T-helper 1 cell treated with Interleukin-12 subunit alpha and Interleukin-12 subunit beta and Interleukin-4 antibody, amounts not matched to agents 30 ng/mL and 1 ng/mL, for 36 hours (primary cell): ENCODE results near the gene TARM1. TPM values are rescaled to one million over a fixed set of nuclear protein-coding genes. Genes with fewer than 3 reads are reported as not detected.

Experiments
- intact Hi-C: fragments of 100-400 bp; cut with micrococcal nuclease; formaldehyde crosslinking; loops from one replicate; pipeline ENCODE4 v1.15.1; 2024
- total RNA-seq: library from RNA; stranded (reverse); gene quantifications from 2 replicates; pipeline ENCODE4 v1.2.3, GENCODE V29; 2022

Gene TARM1
- total RNA-seq, 1 donor from 2014 or later: not detected

GRCh38 chr19:54035215-54036178, 45.7 kb downstream of the TARM1 start:
- intact Hi-C loops: no loop called here

- intact Hi-C loops: loop anchor here (1.0 to 5.0 kb wide), 5 partner anchors 124 to 834 kb away; partner anchors contain the start of gene CACNG7
Observed at GRCh38 chr19:54030895-54031586, 50.1 kb downstream of the TARM1 start.

DNA sequence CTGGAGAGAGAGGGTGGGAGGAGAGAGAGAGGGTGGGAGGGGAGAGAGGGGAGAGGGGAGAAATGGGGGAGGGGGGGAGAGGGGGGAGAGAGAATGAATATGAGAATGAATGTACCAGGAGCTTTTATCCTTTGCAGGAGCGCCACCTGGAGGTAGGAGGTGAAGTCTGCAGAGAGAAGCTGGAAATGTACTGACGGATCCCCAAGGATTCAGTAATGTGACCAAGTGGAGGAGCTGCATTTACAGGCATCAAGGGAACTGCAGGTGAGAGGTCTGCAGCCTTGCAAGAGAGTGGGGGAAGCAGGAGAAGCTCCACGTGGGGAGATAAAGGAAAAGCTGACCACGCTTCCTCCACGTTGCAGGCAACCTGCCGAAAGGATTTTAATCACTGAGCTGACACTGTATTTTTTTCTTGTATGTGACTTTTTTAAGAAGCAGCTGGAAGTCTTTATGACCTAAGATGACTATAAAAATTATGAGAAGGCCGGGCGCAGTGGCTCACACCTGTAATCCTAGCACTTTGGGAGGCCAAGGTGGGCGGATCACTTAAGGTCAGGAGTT, 51.2 kb downstream of the TARM1 start:
- intact Hi-C loops: loop anchor here (1.0 to 10.0 kb wide), 6 partner anchors 123 to 833 kb away; partner anchors contain the start of gene CACNG7

DNA sequence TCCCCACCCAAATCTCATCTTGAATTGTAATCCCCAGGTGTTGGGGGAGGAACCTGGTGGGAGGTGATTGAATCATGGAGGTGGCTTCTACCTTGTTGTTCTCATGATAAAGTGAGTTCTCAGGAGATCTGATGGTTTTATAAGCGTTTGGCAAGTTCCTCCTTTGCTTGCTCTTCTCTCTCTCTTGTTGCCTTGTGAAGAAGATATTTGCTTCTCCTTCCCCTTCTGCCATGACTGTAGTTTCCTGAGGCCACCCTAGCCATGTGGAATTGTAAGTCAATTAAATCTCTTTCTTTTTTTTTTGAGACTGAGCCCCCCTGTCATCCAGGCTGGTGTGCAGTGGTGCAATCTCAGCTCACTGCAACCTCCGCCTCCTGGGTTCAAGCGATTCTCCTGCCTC, 51.9 kb downstream of the TARM1 start:
- intact Hi-C loops: loop anchor here (10.0 kb wide), 1 partner anchor 604 kb away; no protein-coding TSS in a partner anchor

- intact Hi-C loops: loop anchor here (10.0 kb wide), 1 partner anchor 602 kb away; no protein-coding TSS in a partner anchor
Observed at GRCh38 chr19:54026656-54027055, 54.5 kb downstream of the TARM1 start.

DNA sequence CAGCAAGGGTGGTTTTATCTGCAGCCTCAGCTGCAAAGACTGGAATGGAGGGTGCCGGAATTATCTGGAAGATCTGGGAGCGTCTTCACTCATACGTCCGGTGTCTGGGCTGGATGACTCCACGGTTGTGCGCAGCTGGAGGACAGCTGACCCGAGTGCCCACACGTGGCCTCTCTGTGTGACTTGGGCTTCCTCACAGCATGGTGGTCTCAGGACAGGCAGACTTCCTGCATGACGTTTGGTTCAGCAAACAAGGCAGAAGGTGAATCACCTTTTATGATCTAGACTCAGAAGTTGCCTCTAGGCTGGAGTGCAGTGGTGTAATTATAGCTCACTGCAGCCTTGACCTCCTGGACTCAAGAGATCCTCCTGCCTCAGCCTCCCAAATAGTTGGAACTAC, 56.5 kb downstream of the TARM1 start:
- intact Hi-C loops: loop anchor here (1.0 to 10.0 kb wide), 3 partner anchors 182 to 600 kb away; no protein-coding TSS in a partner anchor

GRCh38 chr19:54023191-54023590, 58.0 kb downstream of the TARM1 start:
- intact Hi-C loops: loop anchor here (10.0 kb wide), 1 partner anchor 598 kb away; no protein-coding TSS in a partner anchor

GRCh38 chr19:54021932-54022331, 59.2 kb downstream of the TARM1 start:
- intact Hi-C loops: loop anchor here (10.0 kb wide), 1 partner anchor 597 kb away; no protein-coding TSS in a partner anchor

DNA sequence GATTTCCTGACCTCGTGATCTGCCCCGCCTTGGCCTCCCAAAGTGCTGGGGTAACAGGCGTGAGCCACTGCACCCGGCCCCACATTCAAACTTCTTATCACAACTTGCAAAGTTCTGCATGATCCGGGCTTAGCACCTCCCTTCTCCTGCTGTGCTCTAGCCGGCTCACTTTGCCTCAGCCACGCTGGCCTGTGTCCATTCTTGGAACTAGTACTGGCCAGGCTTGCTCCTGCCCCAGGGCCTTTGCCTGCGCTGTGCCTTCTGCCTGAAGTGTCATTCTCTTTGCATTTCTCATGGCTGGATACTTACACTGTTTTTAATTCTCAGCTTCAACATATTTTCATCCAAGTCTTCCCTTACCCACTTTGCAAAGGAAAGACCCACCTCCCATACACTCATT, 59.8 kb downstream of the TARM1 start:
- intact Hi-C loops: loop anchor here (10.0 kb wide), 1 partner anchor 597 kb away; no protein-coding TSS in a partner anchor

Other genes starting within 250 kb of the TARM1 start
- 100 and 101 TPM in 2 replicates for gene MYADM, start 213.5 kb downstream of the TARM1 start, total RNA-seq
- gene PRKCG, start 199.2 kb downstream of the TARM1 start, total RNA-seq: 0.32 TPM in 1 of 2 replicates, not detected in the other
- gene CACNG7, start 172.1 kb downstream of the TARM1 start, total RNA-seq: not detected in 2 replicates
- gene CACNG8, start 118.4 kb downstream of the TARM1 start, total RNA-seq: not detected in 2 replicates
- gene CACNG6, start 89.7 kb downstream of the TARM1 start, total RNA-seq: not detected in 2 replicates
- not detected in 2 replicates for gene VSTM1, start 17.5 kb downstream of the TARM1 start, total RNA-seq
- 0.22 TPM in 1 of 2 replicates, not detected in the other for gene OSCAR, start 19.4 kb upstream of the TARM1 start, total RNA-seq
- gene NDUFA3, start 21.5 kb upstream of the TARM1 start, total RNA-seq: 108 and 124 TPM in 2 replicates
- 39.3 and 48.5 TPM in 2 replicates for gene TFPT, start 34.3 kb upstream of the TARM1 start, total RNA-seq
- 71.4 and 76.7 TPM in 2 replicates for gene PRPF31, start 34.4 kb upstream of the TARM1 start, total RNA-seq
- gene CNOT3, start 56.4 kb upstream of the TARM1 start, total RNA-seq: 64.3 and 64.8 TPM in 2 replicates
- gene LENG1, start 78.4 kb upstream of the TARM1 start, total RNA-seq: 7.1 and 8.9 TPM in 2 replicates
- 4.6 and 4.9 TPM in 2 replicates for gene TMC4, start 91.8 kb upstream of the TARM1 start, total RNA-seq
- 54.2 and 60.6 TPM in 2 replicates for gene MBOAT7, start 108.2 kb upstream of the TARM1 start, total RNA-seq
- 9.7 and 10.6 TPM in 2 replicates for gene TSEN34, start 109.9 kb upstream of the TARM1 start, total RNA-seq
- gene RPS9, start 119.5 kb upstream of the TARM1 start, total RNA-seq: 1,118 and 1,120 TPM in 2 replicates
- 3.9 and 5.0 TPM in 2 replicates for gene LILRB3, start 141.6 kb upstream of the TARM1 start, total RNA-seq
- gene LILRA6, start 161.4 kb upstream of the TARM1 start, total RNA-seq: 0.63 and 1.1 TPM in 2 replicates
- gene LILRB5, start 175.9 kb upstream of the TARM1 start, total RNA-seq: not detected in 2 replicates
- not detected in 2 replicates for gene LILRB2, start 199.7 kb upstream of the TARM1 start, total RNA-seq
- gene LILRA5, start 231.8 kb upstream of the TARM1 start, total RNA-seq: not detected in 2 replicates